ENCODE measurements around the gene TSFM.

- TF ChIP-seq CTCF (IDR thresholded peaks at IDR 0.05; ENCODE audit: insufficient read depth, low read length, poor library complexity, severe bottlenecking) (no peak), EZH2phosphoT487 (conservative IDR thresholded peaks at IDR 0.05; ENCODE audit: low read length) (no peak)
Observed at GRCh38 chr12:57797933-57798332, 15.3 kb downstream of the TSFM start.
